ENCODE results near the gene CHCHD4.
"Not testable (repeated sequence)": the region's sequence is repeated elsewhere in the genome, so short reads cannot be mapped to it uniquely, and the experiment has no call there.

Gene CHCHD4

DNA sequence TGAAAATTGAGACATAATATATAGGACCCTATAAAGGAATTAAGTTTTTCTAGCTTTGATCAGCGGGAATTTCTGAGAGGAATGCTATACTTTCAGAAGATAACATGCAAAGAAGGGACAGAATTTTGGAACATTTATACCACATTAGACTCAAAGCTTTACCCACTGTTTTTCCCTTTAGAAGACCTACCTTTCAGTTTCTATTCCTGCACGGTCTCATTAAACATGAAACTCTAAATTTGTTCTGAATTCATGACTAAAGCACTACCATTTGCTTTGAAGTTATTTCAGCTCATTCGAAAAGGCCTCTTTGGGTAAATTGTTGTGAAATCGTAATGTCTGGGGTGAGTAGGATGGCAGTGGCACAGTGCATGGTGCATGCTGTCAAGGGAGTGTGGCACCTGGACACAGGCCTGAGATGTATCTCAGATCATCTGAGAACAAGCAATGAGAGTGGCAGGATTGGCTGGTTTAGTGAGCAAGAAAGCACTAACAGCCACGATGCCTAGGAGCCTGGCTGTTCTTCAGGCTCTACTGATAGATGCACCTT is 42.5 kb downstream of the CHCHD4 start:
- Histone ChIP-seq H3K36me3 (no peaks in the 10 kb centered on the region), H3K9me3 (ENCODE audit: severe bottlenecking) (peaks cover under 1% of the 10 kb centered on the region), H3K27me3 (ENCODE audit: insufficient read depth, low read depth, severe bottlenecking) (no peaks in the 10 kb centered on the region), H3K27ac (no peak overlapping the region), H3K4me3 (ENCODE audit: low read depth, low read length) (no peak overlapping the region)
- DNase-seq = no peak
- TF ChIP-seq, protein P1, sequence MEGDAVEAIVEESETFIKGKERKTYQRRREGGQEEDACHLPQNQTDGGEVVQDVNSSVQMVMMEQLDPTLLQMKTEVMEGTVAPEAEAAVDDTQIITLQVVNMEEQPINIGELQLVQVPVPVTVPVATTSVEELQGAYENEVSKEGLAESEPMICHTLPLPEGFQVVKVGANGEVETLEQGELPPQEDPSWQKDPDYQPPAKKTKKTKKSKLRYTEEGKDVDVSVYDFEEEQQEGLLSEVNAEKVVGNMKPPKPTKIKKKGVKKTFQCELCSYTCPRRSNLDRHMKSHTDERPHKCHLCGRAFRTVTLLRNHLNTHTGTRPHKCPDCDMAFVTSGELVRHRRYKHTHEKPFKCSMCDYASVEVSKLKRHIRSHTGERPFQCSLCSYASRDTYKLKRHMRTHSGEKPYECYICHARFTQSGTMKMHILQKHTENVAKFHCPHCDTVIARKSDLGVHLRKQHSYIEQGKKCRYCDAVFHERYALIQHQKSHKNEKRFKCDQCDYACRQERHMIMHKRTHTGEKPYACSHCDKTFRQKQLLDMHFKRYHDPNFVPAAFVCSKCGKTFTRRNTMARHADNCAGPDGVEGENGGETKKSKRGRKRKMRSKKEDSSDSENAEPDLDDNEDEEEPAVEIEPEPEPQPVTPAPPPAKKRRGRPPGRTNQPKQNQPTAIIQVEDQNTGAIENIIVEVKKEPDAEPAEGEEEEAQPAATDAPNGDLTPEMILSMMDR (IDR thresholded peaks at IDR 0.05; ENCODE audit: low read depth, low read length) = no peak

DNA sequence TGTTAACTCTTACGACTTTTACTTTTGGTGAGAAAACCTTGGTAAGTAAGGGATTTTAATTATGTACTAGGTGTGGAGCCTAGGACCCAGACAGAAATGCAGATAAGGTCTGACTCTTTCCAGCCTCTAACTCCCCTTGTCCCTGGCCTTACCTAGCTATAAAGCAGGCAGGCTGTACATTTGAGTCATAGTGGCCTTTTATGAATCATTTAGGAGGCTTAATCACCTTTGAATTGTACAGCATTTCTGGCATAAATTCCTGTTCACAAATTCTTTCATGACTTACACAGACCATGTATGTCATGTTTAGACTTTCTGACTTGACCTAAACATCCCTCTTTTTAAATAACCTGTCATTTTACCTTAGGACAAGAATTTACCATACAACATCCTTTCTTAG is 47.4 kb downstream of the CHCHD4 start:
- H3K27ac ChIP-seq = no peak overlapping the region
- no peak for DNase-seq
- H3K4me3 ChIP-seq (ENCODE audit: low read depth, low read length) = no peak overlapping the region
- TF ChIP-seq, protein P1 (IDR thresholded peaks at IDR 0.05; ENCODE audit: low read depth, low read length) = no peak
- H3K36me3 ChIP-seq = no peaks in the 10 kb centered on the region
- peaks cover 4% of the 10 kb centered on the region for H3K9me3 ChIP-seq (ENCODE audit: severe bottlenecking)
- H3K27me3 ChIP-seq (ENCODE audit: insufficient read depth, low read depth, severe bottlenecking) = no peaks in the 10 kb centered on the region

DNA sequence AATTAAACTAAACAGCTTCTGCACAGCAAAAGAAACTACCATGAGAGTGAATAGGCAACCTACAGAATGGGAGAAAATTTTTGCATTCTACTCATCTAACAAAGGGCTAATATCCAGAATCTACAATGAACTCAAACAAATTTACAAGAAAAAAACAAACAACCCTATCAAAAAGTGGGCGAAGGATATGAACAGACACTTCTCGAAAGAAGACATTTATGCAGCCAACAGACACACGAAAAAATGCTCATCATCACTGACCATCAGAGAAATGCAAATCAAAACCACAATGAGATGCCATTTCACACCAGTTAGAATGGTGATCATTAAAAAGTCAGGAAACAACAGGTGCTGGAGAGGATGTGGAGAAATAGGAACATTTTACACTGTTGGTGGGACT is 49.4 kb downstream of the CHCHD4 start:
- not testable (repeated sequence) for H3K27ac ChIP-seq

DNA sequence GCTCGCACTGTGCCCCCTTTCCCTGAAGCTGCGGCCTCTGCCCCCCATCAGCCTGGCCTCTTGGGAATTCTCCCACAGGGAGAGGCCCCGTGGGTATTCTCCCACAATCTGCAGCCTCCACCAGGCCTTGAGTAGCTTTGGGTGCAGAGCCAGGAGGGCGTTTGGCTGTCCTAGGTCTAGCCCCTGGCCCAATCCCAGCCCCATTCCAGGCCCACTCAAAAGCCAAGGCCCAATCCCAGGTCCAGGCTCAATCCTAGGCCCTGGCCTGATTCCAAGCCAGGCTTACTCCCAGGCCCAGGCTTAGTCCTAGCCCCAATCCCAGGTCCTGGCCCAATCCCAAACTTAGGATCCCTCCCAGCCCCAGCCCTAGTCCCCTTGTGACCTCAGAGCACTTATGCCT is 59.8 kb downstream of the CHCHD4 start:
- H3K4me3 ChIP-seq (ENCODE audit: low read depth, low read length) = no peak overlapping the region
- peaks cover 8% of the 10 kb centered on the region for H3K27me3 ChIP-seq (ENCODE audit: insufficient read depth, low read depth, severe bottlenecking)
- H3K27ac ChIP-seq = no peak overlapping the region
- H3K36me3 ChIP-seq = no peaks in the 10 kb centered on the region
- no peak for DNase-seq
- H3K9me3 ChIP-seq (ENCODE audit: severe bottlenecking) = no peaks in the 10 kb centered on the region
- TF ChIP-seq, protein P1 (IDR thresholded peaks at IDR 0.05; ENCODE audit: low read depth, low read length) = no peak

More for the DNA sequence above, 49.4 kb downstream of the CHCHD4 start:
- not testable (repeated sequence) for H3K36me3 ChIP-seq; H3K27me3 ChIP-seq (ENCODE audit: insufficient read depth, low read depth, severe bottlenecking); DNase-seq; H3K9me3 ChIP-seq (ENCODE audit: severe bottlenecking); H3K4me3 ChIP-seq (ENCODE audit: low read depth, low read length)

DNA sequence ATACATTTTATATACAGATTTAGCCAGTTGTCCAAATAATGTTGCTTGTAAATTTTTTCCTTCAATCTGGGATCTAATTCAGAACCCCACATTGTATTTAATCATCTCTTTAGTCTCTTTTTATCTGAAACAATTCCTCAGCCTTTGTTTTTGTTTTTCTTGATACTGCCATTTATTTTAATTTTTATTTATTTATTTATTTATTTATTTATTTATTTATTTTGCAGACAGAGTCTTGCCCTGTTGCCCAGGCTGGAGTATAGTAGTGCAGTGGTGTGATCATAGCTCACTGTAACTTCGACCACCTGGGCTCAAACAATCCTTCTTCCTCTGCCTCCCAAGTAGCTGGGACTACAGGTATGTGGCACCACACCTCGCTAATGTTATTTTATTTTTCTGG is 61.5 kb downstream of the CHCHD4 start:
- DNase-seq = no peak
- peaks cover 16% of the 10 kb centered on the region for H3K27me3 ChIP-seq (ENCODE audit: insufficient read depth, low read depth, severe bottlenecking)
- H3K27ac ChIP-seq = no peak overlapping the region
- TF ChIP-seq, protein P1 (IDR thresholded peaks at IDR 0.05; ENCODE audit: low read depth, low read length) = no peak
- H3K4me3 ChIP-seq (ENCODE audit: low read depth, low read length) = no peak overlapping the region
- H3K9me3 ChIP-seq (ENCODE audit: severe bottlenecking) = no peaks in the 10 kb centered on the region
- H3K36me3 ChIP-seq = no peaks in the 10 kb centered on the region
